Measurements from ENCODE around the gene KLF11.

DNA sequence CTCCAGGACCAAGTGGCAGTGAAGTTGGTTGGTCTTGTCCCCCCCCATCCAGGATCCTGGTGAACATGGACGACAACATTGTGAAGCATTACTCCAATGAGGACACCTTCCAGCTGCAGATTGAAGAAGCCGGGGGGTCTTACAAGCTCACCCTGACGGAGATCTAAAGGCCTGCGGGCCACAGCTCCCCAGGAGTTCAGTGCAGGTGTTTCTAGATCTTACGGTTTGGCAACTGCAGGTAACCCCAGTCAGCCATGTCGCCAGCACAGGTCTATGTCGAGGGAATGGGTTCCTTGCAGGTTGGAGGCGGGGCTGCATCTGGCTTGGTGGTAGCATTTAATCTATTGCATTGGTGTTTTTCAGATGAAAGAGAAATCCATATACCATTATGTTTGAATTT, 42.8 kb upstream of the KLF11 start:
- TF ChIP-seq, protein P1, sequence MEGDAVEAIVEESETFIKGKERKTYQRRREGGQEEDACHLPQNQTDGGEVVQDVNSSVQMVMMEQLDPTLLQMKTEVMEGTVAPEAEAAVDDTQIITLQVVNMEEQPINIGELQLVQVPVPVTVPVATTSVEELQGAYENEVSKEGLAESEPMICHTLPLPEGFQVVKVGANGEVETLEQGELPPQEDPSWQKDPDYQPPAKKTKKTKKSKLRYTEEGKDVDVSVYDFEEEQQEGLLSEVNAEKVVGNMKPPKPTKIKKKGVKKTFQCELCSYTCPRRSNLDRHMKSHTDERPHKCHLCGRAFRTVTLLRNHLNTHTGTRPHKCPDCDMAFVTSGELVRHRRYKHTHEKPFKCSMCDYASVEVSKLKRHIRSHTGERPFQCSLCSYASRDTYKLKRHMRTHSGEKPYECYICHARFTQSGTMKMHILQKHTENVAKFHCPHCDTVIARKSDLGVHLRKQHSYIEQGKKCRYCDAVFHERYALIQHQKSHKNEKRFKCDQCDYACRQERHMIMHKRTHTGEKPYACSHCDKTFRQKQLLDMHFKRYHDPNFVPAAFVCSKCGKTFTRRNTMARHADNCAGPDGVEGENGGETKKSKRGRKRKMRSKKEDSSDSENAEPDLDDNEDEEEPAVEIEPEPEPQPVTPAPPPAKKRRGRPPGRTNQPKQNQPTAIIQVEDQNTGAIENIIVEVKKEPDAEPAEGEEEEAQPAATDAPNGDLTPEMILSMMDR (IDR thresholded peaks at IDR 0.05 in 8 of 11, conservative IDR thresholded peaks at IDR 0.05 in 3 of 11) = no peak
- no peak for TF ChIP-seq POLR2A (IDR thresholded peaks at IDR 0.05)
